Measurements from ENCODE around the gene OPA3. TPM values are rescaled to one million over a fixed set of nuclear protein-coding genes. Genes with fewer than 3 reads are reported as not detected.
A peak's percentile ranks its signal among the peaks of the same experiment; 100 is the strongest.

The OPA3 gene
- total RNA-seq, 1 experiment from 2014 or later = 10.1 TPM

DNA sequence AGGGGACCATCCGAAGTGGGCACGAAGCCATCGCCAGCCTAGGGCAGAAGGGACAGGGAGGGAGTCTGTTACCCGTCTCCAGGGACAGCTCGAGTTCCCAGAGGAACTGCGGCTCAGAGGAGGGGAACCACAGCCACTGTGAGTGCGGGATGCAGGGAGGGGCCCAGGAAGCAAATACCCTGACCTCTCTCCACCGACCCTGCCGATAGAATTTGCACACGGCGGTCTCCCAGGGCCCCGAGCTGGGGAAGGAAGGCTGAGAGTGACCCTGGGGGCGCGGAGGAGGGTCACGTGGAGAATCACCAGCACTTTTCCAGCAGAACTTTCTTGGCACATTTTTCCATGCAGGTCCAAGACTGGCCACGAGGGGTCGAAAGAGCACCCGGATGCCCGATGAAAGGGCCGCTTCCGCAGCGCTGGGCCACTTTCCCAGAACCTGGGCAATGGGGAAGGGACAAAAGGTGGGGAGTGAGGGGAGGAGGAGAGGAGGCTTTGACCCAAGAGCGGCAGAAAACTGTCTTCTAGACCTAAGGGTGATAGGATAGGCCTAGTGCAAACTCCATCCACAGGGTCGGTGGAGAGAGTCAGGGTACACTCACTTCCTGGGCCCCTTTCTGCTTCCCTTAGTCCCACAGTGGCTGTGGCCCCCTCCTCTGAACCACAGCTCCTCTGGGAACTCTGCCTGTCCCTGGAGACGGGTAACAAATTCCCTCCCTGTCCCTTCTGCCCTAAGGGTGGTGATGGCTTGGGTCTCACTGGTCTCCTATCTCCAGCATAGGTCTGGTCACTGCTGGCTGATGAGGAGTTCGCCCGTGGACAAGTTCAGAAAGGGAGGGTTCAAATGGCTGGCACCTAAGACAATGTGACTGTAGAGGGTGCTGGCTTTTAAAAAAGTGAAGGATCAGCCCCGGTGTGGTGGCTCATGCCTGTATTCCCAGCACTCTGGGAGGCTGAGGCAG lies 22.7 kb upstream of the OPA3 start (continued):
- TF ChIP-seq, protein P1, sequence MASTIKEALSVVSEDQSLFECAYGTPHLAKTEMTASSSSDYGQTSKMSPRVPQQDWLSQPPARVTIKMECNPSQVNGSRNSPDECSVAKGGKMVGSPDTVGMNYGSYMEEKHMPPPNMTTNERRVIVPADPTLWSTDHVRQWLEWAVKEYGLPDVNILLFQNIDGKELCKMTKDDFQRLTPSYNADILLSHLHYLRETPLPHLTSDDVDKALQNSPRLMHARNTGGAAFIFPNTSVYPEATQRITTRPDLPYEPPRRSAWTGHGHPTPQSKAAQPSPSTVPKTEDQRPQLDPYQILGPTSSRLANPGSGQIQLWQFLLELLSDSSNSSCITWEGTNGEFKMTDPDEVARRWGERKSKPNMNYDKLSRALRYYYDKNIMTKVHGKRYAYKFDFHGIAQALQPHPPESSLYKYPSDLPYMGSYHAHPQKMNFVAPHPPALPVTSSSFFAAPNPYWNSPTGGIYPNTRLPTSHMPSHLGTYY (CRISPR knock-in tag; IDR thresholded peaks at IDR 0.05) = no peak
- TF ChIP-seq, protein P2, sequence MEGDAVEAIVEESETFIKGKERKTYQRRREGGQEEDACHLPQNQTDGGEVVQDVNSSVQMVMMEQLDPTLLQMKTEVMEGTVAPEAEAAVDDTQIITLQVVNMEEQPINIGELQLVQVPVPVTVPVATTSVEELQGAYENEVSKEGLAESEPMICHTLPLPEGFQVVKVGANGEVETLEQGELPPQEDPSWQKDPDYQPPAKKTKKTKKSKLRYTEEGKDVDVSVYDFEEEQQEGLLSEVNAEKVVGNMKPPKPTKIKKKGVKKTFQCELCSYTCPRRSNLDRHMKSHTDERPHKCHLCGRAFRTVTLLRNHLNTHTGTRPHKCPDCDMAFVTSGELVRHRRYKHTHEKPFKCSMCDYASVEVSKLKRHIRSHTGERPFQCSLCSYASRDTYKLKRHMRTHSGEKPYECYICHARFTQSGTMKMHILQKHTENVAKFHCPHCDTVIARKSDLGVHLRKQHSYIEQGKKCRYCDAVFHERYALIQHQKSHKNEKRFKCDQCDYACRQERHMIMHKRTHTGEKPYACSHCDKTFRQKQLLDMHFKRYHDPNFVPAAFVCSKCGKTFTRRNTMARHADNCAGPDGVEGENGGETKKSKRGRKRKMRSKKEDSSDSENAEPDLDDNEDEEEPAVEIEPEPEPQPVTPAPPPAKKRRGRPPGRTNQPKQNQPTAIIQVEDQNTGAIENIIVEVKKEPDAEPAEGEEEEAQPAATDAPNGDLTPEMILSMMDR (IDR thresholded peaks at IDR 0.05) = peak; percentile 80
- TF ChIP-seq, protein P3, sequence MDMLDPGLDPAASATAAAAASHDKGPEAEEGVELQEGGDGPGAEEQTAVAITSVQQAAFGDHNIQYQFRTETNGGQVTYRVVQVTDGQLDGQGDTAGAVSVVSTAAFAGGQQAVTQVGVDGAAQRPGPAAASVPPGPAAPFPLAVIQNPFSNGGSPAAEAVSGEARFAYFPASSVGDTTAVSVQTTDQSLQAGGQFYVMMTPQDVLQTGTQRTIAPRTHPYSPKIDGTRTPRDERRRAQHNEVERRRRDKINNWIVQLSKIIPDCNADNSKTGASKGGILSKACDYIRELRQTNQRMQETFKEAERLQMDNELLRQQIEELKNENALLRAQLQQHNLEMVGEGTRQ (CRISPR knock-in tag; IDR thresholded peaks at IDR 0.05) = peak; percentile 96
- TF ChIP-seq, protein P4, sequence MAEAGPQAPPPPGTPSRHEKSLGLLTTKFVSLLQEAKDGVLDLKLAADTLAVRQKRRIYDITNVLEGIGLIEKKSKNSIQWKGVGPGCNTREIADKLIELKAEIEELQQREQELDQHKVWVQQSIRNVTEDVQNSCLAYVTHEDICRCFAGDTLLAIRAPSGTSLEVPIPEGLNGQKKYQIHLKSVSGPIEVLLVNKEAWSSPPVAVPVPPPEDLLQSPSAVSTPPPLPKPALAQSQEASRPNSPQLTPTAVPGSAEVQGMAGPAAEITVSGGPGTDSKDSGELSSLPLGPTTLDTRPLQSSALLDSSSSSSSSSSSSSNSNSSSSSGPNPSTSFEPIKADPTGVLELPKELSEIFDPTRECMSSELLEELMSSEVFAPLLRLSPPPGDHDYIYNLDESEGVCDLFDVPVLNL (CRISPR knock-in tag; IDR thresholded peaks at IDR 0.05; ENCODE audit: borderline replicate concordance, low read depth) = no peak
- TF ChIP-seq NFATC4 (CRISPR knock-in tag; IDR thresholded peaks at IDR 0.05) (no peak), TCF7 (CRISPR knock-in tag; IDR thresholded peaks at IDR 0.05; ENCODE audit: low read depth) (no peak), JUN (CRISPR knock-in tag; IDR thresholded peaks at IDR 0.05) (no peak)

DNA sequence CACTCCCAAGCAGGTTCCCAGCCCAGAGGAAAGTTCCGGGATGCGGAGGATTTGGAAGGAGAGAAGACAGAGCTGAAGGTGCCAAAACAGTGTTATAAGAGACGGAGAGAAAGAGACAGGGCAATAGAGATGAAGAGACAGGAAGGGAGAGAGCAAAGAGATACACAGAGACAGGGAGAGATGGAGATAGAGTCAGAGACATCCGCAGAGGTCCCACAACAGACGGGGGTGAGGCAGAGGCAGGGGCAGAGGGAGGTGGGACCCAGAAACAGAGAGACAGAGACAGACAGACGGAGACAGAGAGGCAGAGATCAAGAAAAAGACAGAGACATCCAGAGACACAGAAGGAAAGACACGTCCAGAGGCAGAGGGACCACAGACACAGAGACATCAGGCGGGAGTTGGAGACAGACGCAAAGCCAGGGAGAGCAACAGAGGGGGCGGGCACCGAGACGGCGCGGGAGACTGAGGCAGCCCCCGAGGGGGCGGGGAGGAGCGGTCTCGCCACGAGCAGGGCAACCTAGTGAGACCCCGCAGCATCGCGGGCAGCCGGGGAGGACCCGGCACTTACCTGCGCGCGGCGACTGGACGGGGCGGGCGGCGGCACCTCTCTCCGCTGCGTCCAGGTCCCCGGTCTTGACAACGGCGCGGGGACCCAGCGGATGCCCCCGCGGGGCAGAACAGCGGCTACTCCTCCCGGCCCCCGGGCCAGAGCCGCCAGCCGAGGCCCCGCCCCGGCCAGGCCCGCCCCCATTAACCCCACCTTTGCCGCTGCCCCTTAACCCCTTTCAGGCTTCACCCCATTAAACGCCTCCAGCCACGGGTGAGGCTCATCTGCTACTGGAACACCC lies 17.1 kb upstream of the OPA3 start, which contains the start of gene GPR4:
GPR4 (minus strand) TSS at position 689 of the 851 bp plus-strand sequence. CDS start 10,346 bp downstream, outside the sequence.
- Mint-ChIP-seq H3K27ac (no peak within 1 kb of the TSS), H3K36me3 (no peaks in the 10 kb centered on the region), H3K27me3 (ENCODE audit: low read depth) (peaks cover 74% of the 10 kb centered on the region), H3K4me1 (peaks cover 54% of the 10 kb centered on the region), H3K4me3 (peak within 1 kb of the TSS; percentile 65), H3K9me3 (no peaks in the 10 kb centered on the region)
- DNase-seq (ENCODE audit: low spot score) (peak; percentile 79), ATAC-seq (peak; percentile 85)
- ChIA-PET POLR2A (interaction anchor here (0.5 kb wide), 1 partner anchor 15 kb away, joined by 3 read pairs; no protein-coding TSS in a partner anchor), CTCF (interaction anchor here (0.9 to 5.2 kb wide), 4 partner anchors 10 to 73 kb away, joined by 3 to 81 read pairs (median 5); no protein-coding TSS in a partner anchor)
- TF ChIP-seq GTF2I (CRISPR knock-in tag; conservative IDR thresholded peaks at IDR 0.05) (0 out of 2 replicates have a peak, but pooled peaks have one; percentile 56), ZNF121 (CRISPR knock-in tag; IDR thresholded peaks at IDR 0.05) (peak; percentile 99), SP1 (CRISPR knock-in tag; conservative IDR thresholded peaks at IDR 0.05) (peak; percentile 42), TEAD1 (CRISPR knock-in tag; IDR thresholded peaks at IDR 0.05) (no peak), FOXJ3 (CRISPR knock-in tag; IDR thresholded peaks at IDR 0.05; ENCODE audit: borderline replicate concordance) (no peak), ELF4 (CRISPR knock-in tag; IDR thresholded peaks at IDR 0.05; ENCODE audit: low read depth) (no peak)
- TF ChIP-seq, protein P5, sequence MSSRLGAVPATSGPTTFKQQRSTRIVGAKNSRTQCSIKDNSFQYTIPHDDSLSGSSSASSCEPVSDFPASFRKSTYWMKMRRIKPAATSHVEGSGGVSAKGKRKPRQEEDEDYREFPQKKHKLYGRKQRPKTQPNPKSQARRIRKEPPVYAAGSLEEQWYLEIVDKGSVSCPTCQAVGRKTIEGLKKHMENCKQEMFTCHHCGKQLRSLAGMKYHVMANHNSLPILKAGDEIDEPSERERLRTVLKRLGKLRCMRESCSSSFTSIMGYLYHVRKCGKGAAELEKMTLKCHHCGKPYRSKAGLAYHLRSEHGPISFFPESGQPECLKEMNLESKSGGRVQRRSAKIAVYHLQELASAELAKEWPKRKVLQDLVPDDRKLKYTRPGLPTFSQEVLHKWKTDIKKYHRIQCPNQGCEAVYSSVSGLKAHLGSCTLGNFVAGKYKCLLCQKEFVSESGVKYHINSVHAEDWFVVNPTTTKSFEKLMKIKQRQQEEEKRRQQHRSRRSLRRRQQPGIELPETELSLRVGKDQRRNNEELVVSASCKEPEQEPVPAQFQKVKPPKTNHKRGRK (CRISPR knock-in tag; IDR thresholded peaks at IDR 0.05; ENCODE audit: borderline replicate concordance) = no peak
- TF ChIP-seq, protein P6, sequence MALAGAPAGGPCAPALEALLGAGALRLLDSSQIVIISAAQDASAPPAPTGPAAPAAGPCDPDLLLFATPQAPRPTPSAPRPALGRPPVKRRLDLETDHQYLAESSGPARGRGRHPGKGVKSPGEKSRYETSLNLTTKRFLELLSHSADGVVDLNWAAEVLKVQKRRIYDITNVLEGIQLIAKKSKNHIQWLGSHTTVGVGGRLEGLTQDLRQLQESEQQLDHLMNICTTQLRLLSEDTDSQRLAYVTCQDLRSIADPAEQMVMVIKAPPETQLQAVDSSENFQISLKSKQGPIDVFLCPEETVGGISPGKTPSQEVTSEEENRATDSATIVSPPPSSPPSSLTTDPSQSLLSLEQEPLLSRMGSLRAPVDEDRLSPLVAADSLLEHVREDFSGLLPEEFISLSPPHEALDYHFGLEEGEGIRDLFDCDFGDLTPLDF (CRISPR knock-in tag; IDR thresholded peaks at IDR 0.05) = no peak

All from WTC11 (cell line).